GM18505 (cell line): ENCODE measurements around the gene RAB7B.

ENCODE experiments used
- ATAC-seq: cut with Tn5 transposase; IDR thresholded peaks from one replicate; pipeline ENCODE4 v1.9.1; 2021; ENCODE audit not compliant: unreplicated experiment
- POLR2A ChIP-seq: IDR thresholded peaks from 4 replicates; pipeline ENCODE4 v1.6.1; 2011; ENCODE audit warnings: borderline replicate concordance; ENCODE audit not compliant: insufficient read depth, insufficient read length; ENCODE audit errors: extremely low read depth

RAB7B gene

DNA sequence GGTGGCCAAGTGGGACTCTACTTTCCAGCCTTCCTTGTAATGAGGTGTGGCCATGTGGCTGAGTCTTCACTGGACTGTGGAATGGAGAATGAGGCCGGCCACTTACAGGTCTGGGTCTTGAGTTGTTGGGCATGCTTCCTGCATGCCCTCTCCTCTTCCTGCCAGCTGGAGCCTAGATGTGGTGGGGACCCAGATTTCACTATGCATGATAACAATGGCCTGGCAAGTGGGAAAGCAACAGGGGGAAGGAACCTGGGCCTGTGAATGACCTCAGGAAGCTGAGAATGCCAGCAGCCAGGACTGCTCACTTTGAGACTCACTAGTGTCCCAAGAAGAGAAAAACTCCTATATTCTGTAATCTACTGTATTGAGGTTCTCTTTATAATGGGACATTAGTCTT, 51.4 kb downstream of the RAB7B start:
- ATAC-seq: no peak
- no peak for TF ChIP-seq POLR2A

- TF ChIP-seq POLR2A: no peak
- ATAC-seq: no peak
Observed at GRCh38 chr1:205950826-205951549, 52.2 kb downstream of the RAB7B start.

DNA sequence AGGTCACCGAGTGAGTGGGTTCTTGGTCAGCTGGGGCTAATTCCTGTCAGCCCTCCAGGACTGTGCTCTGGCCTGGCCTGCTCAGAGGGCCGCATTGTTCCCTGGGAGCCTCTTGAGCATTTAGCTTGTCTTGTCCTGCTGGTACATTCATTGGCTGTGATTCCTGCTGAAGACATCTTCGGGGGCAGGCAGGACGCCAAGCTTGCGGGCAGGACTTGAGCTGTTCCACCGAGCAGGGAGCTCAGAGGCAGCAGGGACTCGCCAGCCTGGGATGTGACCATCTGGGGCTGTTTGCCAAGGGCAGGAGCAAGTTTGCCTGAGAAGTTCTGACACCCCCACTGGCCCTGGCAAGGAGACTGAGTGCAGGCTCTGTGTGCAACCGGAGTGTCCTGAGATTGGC, 52.9 kb downstream of the RAB7B start:
- ATAC-seq: no peak

DNA sequence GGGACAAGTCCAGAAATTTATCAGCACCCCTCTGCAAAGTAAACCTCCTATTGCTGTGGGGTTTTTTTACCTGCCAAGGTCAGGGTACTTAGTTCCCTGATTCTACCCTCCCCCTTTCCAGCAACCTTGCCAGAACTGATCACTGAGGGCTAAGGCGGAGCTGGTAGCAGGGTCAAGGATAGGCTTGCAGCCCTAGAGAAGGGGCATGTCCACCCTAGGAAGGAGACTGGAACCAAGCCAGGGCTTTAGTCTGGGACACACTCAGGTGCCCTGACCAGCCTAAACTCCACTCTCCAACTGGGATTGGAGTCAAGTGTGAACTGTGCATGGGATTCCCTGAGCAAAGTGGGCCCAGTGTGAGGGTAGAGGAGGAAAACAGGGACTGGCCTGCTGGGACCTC, 53.4 kb downstream of the RAB7B start:
- no peak for TF ChIP-seq POLR2A
- no peak for ATAC-seq

More for the DNA sequence above, 52.9 kb downstream of the RAB7B start:
- no peak for TF ChIP-seq POLR2A

- TF ChIP-seq POLR2A: no peak
- no peak for ATAC-seq
Observed at GRCh38 chr1:205948886-205949285, 54.3 kb downstream of the RAB7B start.

- TF ChIP-seq POLR2A: no peak
- ATAC-seq: no peak
Observed at GRCh38 chr1:205948039-205948438, 55.2 kb downstream of the RAB7B start.

GRCh38 chr1:205947024-205947423, 56.2 kb downstream of the RAB7B start:
- ATAC-seq: no peak
- TF ChIP-seq POLR2A: no peak

DNA sequence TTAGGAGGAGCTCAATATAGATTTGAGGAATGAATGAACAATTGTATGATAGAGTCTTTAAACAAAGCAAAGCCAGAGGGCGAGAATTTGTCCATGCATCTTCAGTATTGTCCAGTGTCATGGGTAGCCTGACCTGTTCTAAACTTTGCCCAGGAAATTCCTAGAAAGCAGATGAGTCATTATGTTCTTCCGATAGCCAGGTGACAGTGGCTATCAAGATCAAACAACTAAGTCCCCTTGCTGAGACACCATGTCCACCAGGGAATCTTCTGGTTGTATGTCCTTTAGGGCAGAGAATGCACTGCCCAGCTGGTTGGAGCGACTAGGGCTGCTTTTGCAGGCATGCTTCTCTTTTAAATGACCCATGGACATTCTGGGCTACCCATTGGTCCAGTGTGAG, 58.1 kb downstream of the RAB7B start:
- ATAC-seq: no peak
- no peak for TF ChIP-seq POLR2A

DNA sequence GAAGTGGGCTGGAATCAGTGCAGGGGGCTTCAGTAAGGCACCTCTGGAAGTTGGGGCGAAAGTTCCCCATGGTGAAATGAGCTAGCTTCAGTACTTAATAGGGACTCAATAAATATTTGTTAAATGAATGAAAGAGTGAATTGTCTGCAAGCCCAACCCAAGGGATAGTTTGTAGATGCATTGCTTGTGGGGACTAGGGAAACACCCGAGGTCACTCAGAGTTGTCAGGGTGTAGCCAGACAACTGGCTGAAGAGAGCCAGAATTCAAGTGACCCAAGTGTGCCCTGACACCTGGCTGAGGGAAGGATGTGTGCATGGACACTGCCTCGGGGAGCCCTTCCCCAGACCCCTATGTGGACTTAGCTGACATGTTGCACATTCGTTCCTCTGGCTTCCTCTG, 58.7 kb downstream of the RAB7B start:
- ATAC-seq: no peak
- TF ChIP-seq POLR2A: no peak

GRCh38 chr1:205943245-205943644, 60.0 kb downstream of the RAB7B start, which contains the start of gene SLC26A9:
Gene SLC26A9 (minus strand): TSS chr1:205943456. CDS start chr1:205935820, 7,636 bp downstream.
- TF ChIP-seq POLR2A: no peak
- ATAC-seq: no peak

GRCh38 chr1:205942631-205943159, 60.5 kb downstream of the RAB7B start:
- no peak for TF ChIP-seq POLR2A
- no peak for ATAC-seq

- no peak for ATAC-seq
- no peak for TF ChIP-seq POLR2A
Observed at GRCh38 chr1:205940710-205941109, 62.5 kb downstream of the RAB7B start.

DNA sequence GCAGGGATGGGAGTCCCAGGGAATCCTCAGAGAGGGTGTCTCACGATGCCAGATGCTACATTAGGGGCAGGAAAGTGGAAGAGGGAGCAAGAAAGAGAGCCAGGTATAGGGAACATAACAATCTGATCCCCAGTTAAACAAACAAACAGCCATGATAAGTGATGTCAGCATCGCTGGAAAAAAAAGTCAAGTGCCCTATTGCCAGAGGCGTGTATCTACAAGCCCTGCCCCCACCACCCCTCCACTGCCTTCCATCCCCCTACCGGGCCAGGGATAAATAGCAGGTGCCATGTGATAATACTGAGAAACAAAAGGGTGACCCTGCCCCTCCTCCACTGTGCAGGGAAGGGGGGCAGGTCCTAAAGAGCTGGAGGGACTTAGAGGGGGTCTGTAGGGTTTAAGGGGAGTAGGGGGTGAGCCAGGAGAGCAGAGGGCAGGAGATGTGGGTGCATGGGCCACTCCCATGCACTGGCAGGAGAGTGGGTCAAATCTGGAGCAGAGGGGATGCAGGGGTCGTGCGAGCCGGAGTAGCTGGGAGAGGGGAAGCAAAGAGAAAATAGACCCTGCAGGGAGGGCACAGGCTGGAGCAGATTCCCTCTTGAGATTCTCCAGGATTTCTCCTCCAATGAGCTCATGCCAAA, 63.4 kb downstream of the RAB7B start:
- ATAC-seq: no peak
- TF ChIP-seq POLR2A: no peak

DNA sequence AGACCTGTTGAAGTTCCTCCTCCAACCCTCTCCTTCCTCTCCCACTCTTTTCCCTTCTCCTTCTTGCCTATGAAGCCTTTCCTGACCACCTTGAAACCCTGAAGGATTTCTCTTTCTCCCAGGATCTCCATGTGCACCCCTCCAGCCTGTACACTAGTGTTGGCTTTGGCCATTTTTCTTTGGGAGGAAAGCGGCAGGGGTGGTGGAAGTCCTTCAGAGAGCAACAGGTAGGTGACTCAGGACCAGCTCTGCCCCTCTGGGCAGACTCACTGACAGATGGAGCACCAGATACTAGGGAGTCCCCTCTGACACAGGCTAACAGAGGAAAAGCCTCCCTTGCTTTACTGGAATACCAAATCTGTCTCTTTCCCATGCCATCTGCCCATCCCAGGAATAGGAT, 64.5 kb downstream of the RAB7B start:
- no peak for ATAC-seq

More for the DNA sequence above, 64.5 kb downstream of the RAB7B start:
- no peak for TF ChIP-seq POLR2A
